Right lobe of liver (tissue), 6 donors: ENCODE data around the gene SEC11A. TPM values are rescaled to one million over a fixed set of nuclear protein-coding genes. Genes with fewer than 3 reads are reported as not detected.

Source experiments
- ATAC-seq, 4 donors: fragments of 200-7000 bp; cut with Tn5 transposase; one replicate each; pipeline ENCODE4 v1.9.1; 2020; ENCODE audit warnings: mild to moderate bottlenecking in 4 of 4, moderate library complexity in 4 of 4
- DNase-seq, 3 donors: peaks; one replicate each; pipeline ENCODE4 v3.0.0-alpha.2; 2020
- H3K27ac ChIP-seq, 3 donors: fragments of 200-600 bp; one replicate each; pipeline ENCODE4 v1.8.0; 2022
- H3K27me3 ChIP-seq, 2 donors: fragments of 200-600 bp; one replicate each; pipeline ENCODE4 v1.8.0; 2022
- H3K36me3 ChIP-seq, 4 donors: fragments of 200-600 bp; sonication (generic) in 1 of 4; one replicate each; pipeline versions ENCODE4 v1.5.1 to v1.8.0; 2017 to 2022; ENCODE audit warnings: control low read depth in 1 of 4
- H3K4me1 ChIP-seq, 4 donors: fragments of 200-600 bp; sonication (generic) in 1 of 4; one replicate each; pipeline versions ENCODE4 v1.5.1 to v1.8.0; 2017 to 2022; ENCODE audit warnings: control low read depth in 1 of 4
- H3K4me3 ChIP-seq, 3 donors: fragments of 200-600 bp; one replicate each; pipeline ENCODE4 v1.8.0; 2022
- H3K9me3 ChIP-seq, 4 donors: fragments of 200-600 bp; sonication (generic) in 1 of 4; one replicate each; pipeline versions ENCODE4 v1.5.1 to v1.8.0; 2017 to 2022; ENCODE audit warnings: control low read depth in 1 of 4
- POLR2A ChIP-seq: fragments of 450-650 bp; IDR thresholded peaks from one replicate; pipeline ENCODE4 v1.6.1; 2017; ENCODE audit warnings: antibody characterized with exemption, mild to moderate bottlenecking
- WGBS: methylation state at CpG from one replicate; pipeline ENCODE4 v1.1.6; 2018; ENCODE audit warnings: low coverage, low lambda C conversion rate; ENCODE audit not compliant: insufficient coverage; ENCODE audit errors: missing lambda C conversion rate; 5-methylcytosine and 5-hydroxymethylcytosine counted together
- intact Hi-C, 2 donors: fragments of 100-400 bp; cut with DNase I; formaldehyde crosslinking; loops; one replicate each; pipeline versions ENCODE4 v1.11.2 to v1.14.1; 2022
- total RNA-seq, 6 experiments: library from RNA; depleted of rRNA in 2 of 6; stranded (reverse); fragments of >200 nt in 2 of 6; fragmentation: NEBNext Ultra II Directional in 3 of 6; extraction: Animal tissue kit (Norgen Biotek cat#: 25700) in 3 of 6; gene quantifications; one replicate each; pipeline versions ENCODE4 v1.1.0 to v1.2.4, GENCODE V29; 2016 to 2023
- TF ChIP-seq, protein P1 (sequence below), 4 donors: fragments of 200-600 bp in 3 of 4; fragments of 450-650 bp in 1 of 4; IDR thresholded peaks; one replicate each; pipeline versions ENCODE4 v1.5.1 to v1.8.0; 2016 to 2022; ENCODE audit warnings: antibody characterized with exemption in 4 of 4, mild to moderate bottlenecking in 2 of 4
- donor health status: DM: no; HTN: yes; CAD: no.
- donor health status: DM: no; HTN: no; CAD: no.
- donor health status: DM: no; HTN: no; CAD: no.
- donor health status: DM: no; HTN: yes; CAD: no.
- donor health status: DM: no; HTN: yes; CAD: no.

The SEC11A gene
- total RNA-seq, 6 experiments from 2014 or later, result 58.7 to 71.5 (median 65.3) TPM

DNA sequence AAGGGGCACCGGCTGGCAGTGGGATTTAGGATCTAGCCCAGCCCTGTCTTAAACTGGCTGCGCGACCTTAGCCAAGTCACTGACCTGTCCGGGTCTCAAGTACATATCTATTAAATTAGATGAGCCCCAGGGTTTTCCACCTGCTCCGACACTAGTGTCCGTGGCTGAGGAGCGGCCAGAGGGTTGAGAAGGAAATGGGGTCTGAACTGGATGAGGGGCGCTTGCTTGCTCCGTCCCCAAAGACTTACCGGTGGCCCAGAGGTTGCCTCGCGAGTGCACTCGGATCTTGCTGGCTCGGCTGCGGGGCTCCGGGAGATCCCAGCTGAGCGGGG lies 58.2 kb downstream of the SEC11A start:
- TF ChIP-seq, protein P1, sequence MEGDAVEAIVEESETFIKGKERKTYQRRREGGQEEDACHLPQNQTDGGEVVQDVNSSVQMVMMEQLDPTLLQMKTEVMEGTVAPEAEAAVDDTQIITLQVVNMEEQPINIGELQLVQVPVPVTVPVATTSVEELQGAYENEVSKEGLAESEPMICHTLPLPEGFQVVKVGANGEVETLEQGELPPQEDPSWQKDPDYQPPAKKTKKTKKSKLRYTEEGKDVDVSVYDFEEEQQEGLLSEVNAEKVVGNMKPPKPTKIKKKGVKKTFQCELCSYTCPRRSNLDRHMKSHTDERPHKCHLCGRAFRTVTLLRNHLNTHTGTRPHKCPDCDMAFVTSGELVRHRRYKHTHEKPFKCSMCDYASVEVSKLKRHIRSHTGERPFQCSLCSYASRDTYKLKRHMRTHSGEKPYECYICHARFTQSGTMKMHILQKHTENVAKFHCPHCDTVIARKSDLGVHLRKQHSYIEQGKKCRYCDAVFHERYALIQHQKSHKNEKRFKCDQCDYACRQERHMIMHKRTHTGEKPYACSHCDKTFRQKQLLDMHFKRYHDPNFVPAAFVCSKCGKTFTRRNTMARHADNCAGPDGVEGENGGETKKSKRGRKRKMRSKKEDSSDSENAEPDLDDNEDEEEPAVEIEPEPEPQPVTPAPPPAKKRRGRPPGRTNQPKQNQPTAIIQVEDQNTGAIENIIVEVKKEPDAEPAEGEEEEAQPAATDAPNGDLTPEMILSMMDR (IDR thresholded peaks at IDR 0.05), result no peak
- TF ChIP-seq POLR2A, result no peak
- Histone ChIP-seq H3K27ac (peak overlapping the region; percentile 20 to 71 (median 49)), H3K4me3 (peak overlapping the region; percentile 32 to 59 (median 55)), H3K4me1 (peaks cover 0 to 15% (median 0%) of the 10 kb centered on the region in 4 donors), H3K9me3 (no peaks in the 10 kb centered on the region), H3K27me3 (no peaks in the 10 kb centered on the region), H3K36me3 (no peaks in the 10 kb centered on the region)
- DNase-seq (no peak), ATAC-seq (no peak)
- WGBS, result 36% methylated on average over 2 of the region's 17 CpGs
- intact Hi-C loops, result loop anchor here in 1 of 2 donors (10.0 kb wide), 2 partner anchors 57 to 227 kb away; partner anchors contain the start of genes SEC11A and SLC28A1

DNA sequence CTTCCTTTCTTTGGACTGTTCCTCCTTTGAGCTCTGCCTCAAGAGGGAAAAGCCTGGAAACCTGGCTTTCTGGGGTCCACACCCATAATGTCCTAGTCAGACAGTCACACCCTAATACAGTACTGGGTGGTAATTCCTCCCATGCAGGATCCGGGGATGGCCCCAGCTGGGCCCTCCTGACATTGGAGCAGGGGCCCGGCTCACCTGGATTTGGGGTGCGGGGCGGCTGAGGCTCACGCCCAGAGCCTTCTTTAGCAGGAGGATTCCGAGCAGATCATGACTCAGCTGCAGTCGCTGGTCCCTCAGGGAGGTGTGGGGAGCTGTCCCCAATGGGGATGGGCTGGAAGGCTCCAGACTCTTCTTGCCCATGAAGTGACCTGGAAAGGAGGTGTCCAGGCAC lies 59.0 kb downstream of the SEC11A start:
- intact Hi-C loops, result loop anchor here in 1 of 2 donors (10.0 kb wide), 2 partner anchors 58 to 228 kb away; partner anchors contain the start of genes SEC11A and SLC28A1
- peaks cover 0 to 15% (median 0%) of the 10 kb centered on the region in 4 donors for H3K4me1 ChIP-seq
- no peak overlapping the region for H3K27ac ChIP-seq
- no peak for ATAC-seq
- no peaks in the 10 kb centered on the region for H3K9me3 ChIP-seq
- H3K36me3 ChIP-seq, result peaks cover 0 to 4% (median 0%) of the 10 kb centered on the region in 4 donors
- DNase-seq, result no peak
- TF ChIP-seq POLR2A, result no peak
- TF ChIP-seq, protein P1 (IDR thresholded peaks at IDR 0.05), result no peak
- no peak overlapping the region for H3K4me3 ChIP-seq
- H3K27me3 ChIP-seq, result no peaks in the 10 kb centered on the region
- no CpG with 5 or more reads among the region's 7 CpGs for WGBS

DNA sequence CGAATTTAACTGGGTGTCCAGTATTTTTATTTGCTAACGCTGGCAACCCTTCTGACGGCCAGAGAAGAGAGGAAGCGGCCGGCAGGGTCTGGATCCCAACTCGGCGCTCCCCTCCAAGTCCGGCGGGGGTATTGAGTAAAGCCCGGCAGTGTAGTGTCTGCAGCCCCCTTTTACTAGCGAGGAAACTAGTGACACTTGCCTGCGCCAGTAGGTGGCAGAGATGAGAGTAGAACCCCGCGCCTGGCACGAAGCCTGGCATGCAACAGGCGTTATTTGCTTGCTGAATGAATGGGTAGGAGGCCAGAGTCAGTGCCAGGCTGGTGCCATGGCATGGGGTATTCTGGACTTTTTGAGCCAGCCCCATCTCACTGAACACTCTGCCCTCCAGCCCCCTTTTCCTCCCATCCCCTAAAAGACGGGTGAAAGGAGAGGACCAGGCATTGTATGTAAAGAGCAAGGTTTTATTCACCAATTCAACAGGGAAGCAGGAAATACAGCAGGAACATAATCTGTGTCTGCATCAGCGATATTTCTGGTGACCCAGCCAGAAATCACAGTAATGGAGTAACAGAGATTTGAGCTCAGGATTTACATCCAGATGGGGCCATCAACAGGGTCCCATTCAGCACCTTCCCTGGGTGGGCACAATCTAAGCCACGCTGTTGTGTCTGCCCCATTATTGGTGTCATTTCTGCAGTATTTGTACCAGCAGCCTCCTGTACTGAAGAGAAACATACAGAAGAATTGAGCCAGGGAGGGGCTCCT lies 61.1 kb downstream of the SEC11A start:
- H3K9me3 ChIP-seq, result no peaks in the 10 kb centered on the region
- H3K4me3 ChIP-seq, result peak overlapping the region; percentile 77 to 98 (median 79)
- H3K27ac ChIP-seq, result peak overlapping the region; percentile 59 to 75 (median 73)
- WGBS, result 9% methylated on average over 13 of the region's 19 CpGs
- H3K27me3 ChIP-seq, result no peaks in the 10 kb centered on the region
- peaks cover 0 to 20% (median under 1%) of the 10 kb centered on the region in 4 donors for H3K36me3 ChIP-seq
- H3K4me1 ChIP-seq, result peaks cover 0 to 15% (median 0%) of the 10 kb centered on the region in 4 donors
- no peak for TF ChIP-seq POLR2A
- TF ChIP-seq, protein P1 (IDR thresholded peaks at IDR 0.05), result peak; percentile 68 to 76 (median 74)
- intact Hi-C loops, result loop anchor here in 1 of 2 donors (10.0 kb wide), 2 partner anchors 60 to 230 kb away; partner anchors contain the start of genes SEC11A and SLC28A1
- DNase-seq (peak; percentile 86 to 90 (median 90)), ATAC-seq (peak; percentile 70 to 78 (median 74))

DNA sequence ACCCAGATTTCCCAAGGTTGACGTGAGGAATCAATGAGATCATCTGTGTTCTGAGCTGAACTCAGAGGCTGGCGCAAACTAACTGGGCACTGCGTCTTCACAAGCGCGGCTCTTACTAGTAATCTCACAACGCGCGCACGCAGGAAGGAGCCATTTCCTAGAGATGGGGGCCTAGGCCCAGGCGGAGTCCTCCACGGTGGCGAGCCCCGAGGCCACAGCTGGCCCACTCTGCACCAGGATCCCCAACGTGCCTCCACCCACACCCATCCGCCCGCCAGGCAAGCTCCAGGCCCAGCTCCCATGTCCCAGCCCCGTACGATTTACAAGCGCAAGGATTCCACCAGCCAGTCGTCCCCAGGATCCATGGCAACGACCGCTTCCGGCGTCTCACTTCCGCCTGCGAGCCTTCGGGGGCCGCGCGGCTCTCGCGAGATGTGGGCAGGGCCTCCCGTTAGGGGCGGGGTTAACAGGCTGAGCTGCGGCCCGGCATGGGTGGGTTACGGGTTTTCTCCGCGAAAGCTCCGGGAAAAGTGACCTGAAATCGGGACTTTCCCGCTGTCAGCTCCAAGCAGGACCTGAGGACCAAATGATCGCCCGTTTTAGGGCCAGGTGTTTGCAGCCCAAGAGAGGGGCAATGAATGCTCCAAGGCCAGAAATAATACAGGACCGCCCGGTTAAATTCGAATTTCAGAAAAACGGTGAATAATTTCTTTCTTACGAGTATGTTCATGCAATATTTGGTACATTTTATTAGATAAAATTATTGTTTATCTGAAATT lies 61.8 kb downstream of the SEC11A start, which contains the start of gene WDR73:
WDR73 (minus strand) TSS at position 374 of the 779 bp plus-strand sequence; CDS start at position 365, 9 bp downstream.
- DNase-seq (peak; percentile 98), ATAC-seq (peak; percentile 89 to 91 (median 90))
- no peaks in the 10 kb centered on the region for H3K27me3 ChIP-seq
- H3K4me3 ChIP-seq, result peak within 1 kb of the TSS; percentile 77 to 98 (median 79)
- H3K36me3 ChIP-seq, result peaks cover 0 to 20% (median 4%) of the 10 kb centered on the region in 4 donors
- H3K9me3 ChIP-seq, result no peaks in the 10 kb centered on the region
- H3K27ac ChIP-seq, result peak within 1 kb of the TSS; percentile 59 to 75 (median 73)
- H3K4me1 ChIP-seq, result peaks cover 0 to 15% (median 0%) of the 10 kb centered on the region in 4 donors
- TF ChIP-seq, protein P1 (IDR thresholded peaks at IDR 0.05), result no peak
- TF ChIP-seq POLR2A, result peak; percentile 51
- intact Hi-C loops, result loop anchor here in 1 of 2 donors (10.0 kb wide), 2 partner anchors 61 to 231 kb away; partner anchors contain the start of genes SEC11A and SLC28A1
- under 1% methylated on average over 36 of the region's 49 CpGs for WGBS
